ENCODE measurements around the gene PIGZ. TPM values are rescaled to one million over a fixed set of nuclear protein-coding genes. Genes with fewer than 3 reads are reported as not detected.

PIGZ gene
- total RNA-seq, 1 donor, result 4.0 TPM

DNA sequence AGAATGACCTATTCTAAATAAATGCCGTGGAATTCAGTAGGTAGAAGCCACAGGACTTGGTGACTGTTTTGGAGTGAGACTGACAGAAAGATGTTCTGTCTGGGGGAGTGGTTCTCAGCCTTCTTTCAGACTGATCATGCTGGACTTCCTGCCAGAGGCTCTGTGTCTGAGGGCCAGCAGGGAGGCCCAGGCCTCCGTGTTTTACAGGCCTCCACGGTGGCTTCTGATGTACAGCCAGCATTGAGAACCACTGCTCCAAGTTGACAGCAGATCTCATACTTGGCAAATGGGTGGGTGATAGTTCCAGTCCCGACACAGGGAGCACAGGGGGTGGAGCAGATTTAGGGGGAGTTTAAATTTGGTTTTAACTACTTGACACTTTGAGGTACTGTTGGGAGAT is 6.7 kb upstream of the PIGZ start:
- Histone ChIP-seq H3K79me2 (ENCODE audit: insufficient read depth, low read length) (no peaks in the 10 kb centered on the region), H2AFZ (ENCODE audit: low read length) (no peak overlapping the region), H3K27me3 (ENCODE audit: insufficient read depth, low read length) (no peaks in the 10 kb centered on the region), H3K9me3 (ENCODE audit: low read depth, low read length) (no peaks in the 10 kb centered on the region), H3K4me2 (ENCODE audit: insufficient read depth, low read length) (no peak overlapping the region), H3K4me3 (ENCODE audit: insufficient read depth, low read length) (no peak overlapping the region), H4K20me1 (ENCODE audit: insufficient read depth, low read length) (no peaks in the 10 kb centered on the region), H3K36me3 (ENCODE audit: insufficient read depth, low read length) (no peaks in the 10 kb centered on the region), H3K4me1 (ENCODE audit: insufficient read depth, low read length) (peaks cover 14% of the 10 kb centered on the region), H3K27ac (ENCODE audit: low read depth, low read length) (no peak overlapping the region)
- DNase-seq (ENCODE audit: insufficient read length, low spot score, missing footprints), result no peak
- TF ChIP-seq CTCF (IDR thresholded peaks at IDR 0.05; ENCODE audit: extremely low read depth, low read depth, low read length), result no peak

- H3K4me3 ChIP-seq (ENCODE audit: insufficient read depth, low read length), result no peak overlapping the region
- H3K27me3 ChIP-seq (ENCODE audit: insufficient read depth, low read length), result no peaks in the 10 kb centered on the region
- H3K36me3 ChIP-seq (ENCODE audit: insufficient read depth, low read length), result no peaks in the 10 kb centered on the region
- TF ChIP-seq CTCF (IDR thresholded peaks at IDR 0.05; ENCODE audit: extremely low read depth, low read depth, low read length), result no peak
- H3K4me2 ChIP-seq (ENCODE audit: insufficient read depth, low read length), result no peak overlapping the region
- H2AFZ ChIP-seq (ENCODE audit: low read length), result no peak overlapping the region
- peaks cover 12% of the 10 kb centered on the region for H3K4me1 ChIP-seq (ENCODE audit: insufficient read depth, low read length)
- no peak overlapping the region for H3K27ac ChIP-seq (ENCODE audit: low read depth, low read length)
- no peaks in the 10 kb centered on the region for H3K79me2 ChIP-seq (ENCODE audit: insufficient read depth, low read length)
- H3K9me3 ChIP-seq (ENCODE audit: low read depth, low read length), result no peaks in the 10 kb centered on the region
- no peaks in the 10 kb centered on the region for H4K20me1 ChIP-seq (ENCODE audit: insufficient read depth, low read length)
- DNase-seq (ENCODE audit: insufficient read length, low spot score, missing footprints), result no peak
These were observed 6.0 kb upstream of the PIGZ start for GRCh38 chr3:196974661-196975060.

DNA sequence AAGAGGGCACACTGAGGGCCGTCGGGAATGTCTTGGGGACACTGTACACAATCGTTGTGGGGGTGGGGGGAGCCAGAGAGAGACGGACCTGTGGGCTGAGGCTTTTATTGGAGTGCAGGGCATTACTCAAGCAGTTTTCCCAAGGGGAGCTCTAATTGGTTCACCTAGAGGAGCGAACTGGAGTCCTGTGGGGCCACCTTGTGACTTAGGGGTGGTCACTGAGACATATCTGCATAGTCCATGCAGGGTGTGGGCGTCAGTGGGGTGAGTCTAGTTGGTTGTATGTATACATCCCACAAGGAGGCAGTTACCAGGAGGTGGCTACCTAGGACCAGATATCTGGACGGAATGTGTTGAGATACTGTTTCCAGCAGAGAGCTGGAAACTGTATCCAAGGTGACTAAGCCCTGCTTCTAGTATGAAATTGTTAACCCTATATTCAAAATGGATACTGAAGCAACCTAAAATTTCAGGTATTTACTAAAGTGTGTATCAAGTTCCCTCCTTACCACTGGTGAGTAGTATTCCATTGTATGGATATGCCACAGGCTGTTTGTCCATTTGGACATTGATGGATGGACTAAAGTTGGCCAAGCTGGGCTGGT is 2.6 kb upstream of the PIGZ start:
- H2AFZ ChIP-seq (ENCODE audit: low read length), result no peak overlapping the region
- no peak overlapping the region for H3K4me2 ChIP-seq (ENCODE audit: insufficient read depth, low read length)
- peak; percentile 43 for DNase-seq (ENCODE audit: insufficient read length, low spot score, missing footprints)
- no peaks in the 10 kb centered on the region for H3K27me3 ChIP-seq (ENCODE audit: insufficient read depth, low read length)
- no peak for TF ChIP-seq CTCF (IDR thresholded peaks at IDR 0.05; ENCODE audit: extremely low read depth, low read depth, low read length)
- H3K79me2 ChIP-seq (ENCODE audit: insufficient read depth, low read length), result no peaks in the 10 kb centered on the region
- no peak overlapping the region for H3K27ac ChIP-seq (ENCODE audit: low read depth, low read length)
- no peaks in the 10 kb centered on the region for H3K36me3 ChIP-seq (ENCODE audit: insufficient read depth, low read length)
- H3K4me3 ChIP-seq (ENCODE audit: insufficient read depth, low read length), result no peak overlapping the region
- H4K20me1 ChIP-seq (ENCODE audit: insufficient read depth, low read length), result no peaks in the 10 kb centered on the region
- H3K9me3 ChIP-seq (ENCODE audit: low read depth, low read length), result no peaks in the 10 kb centered on the region
- peaks cover 11% of the 10 kb centered on the region for H3K4me1 ChIP-seq (ENCODE audit: insufficient read depth, low read length)

DNA sequence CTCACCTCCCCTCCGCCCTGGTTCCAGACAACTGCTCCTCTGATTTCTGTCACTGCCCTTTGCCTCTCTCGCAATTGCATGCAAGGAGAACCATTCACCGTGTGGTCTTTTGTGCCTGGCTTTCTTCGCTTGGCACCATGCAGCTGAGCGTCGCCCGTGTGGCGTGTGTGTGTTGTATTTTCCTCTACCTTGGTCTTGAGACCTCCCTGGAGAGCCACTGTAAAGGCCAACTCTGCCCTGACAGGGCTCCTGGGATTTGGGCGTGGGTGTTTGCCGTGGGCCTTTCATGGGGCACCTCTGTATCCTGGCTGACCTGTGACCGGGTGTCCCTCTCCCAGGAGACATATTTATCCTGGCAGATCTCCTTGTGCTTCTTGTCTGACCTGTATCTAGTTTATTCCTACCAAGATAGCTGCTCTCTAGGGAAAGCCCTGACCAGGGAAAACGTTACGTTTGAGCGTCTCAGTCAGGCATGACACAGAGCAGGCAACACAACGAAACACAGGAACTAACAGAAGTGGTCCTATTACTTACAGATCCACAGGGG is 2.0 kb upstream of the PIGZ start:
- H3K36me3 ChIP-seq (ENCODE audit: insufficient read depth, low read length), result no peaks in the 10 kb centered on the region
- no peak for TF ChIP-seq CTCF (IDR thresholded peaks at IDR 0.05; ENCODE audit: extremely low read depth, low read depth, low read length)
- no peaks in the 10 kb centered on the region for H3K27me3 ChIP-seq (ENCODE audit: insufficient read depth, low read length)
- H3K4me1 ChIP-seq (ENCODE audit: insufficient read depth, low read length), result peaks cover 11% of the 10 kb centered on the region
- H3K79me2 ChIP-seq (ENCODE audit: insufficient read depth, low read length), result no peaks in the 10 kb centered on the region
- H4K20me1 ChIP-seq (ENCODE audit: insufficient read depth, low read length), result no peaks in the 10 kb centered on the region
- no peak overlapping the region for H3K27ac ChIP-seq (ENCODE audit: low read depth, low read length)
- DNase-seq (ENCODE audit: insufficient read length, low spot score, missing footprints), result no peak
- no peak overlapping the region for H3K4me3 ChIP-seq (ENCODE audit: insufficient read depth, low read length)
- H3K4me2 ChIP-seq (ENCODE audit: insufficient read depth, low read length), result no peak overlapping the region
- no peak overlapping the region for H2AFZ ChIP-seq (ENCODE audit: low read length)
- no peaks in the 10 kb centered on the region for H3K9me3 ChIP-seq (ENCODE audit: low read depth, low read length)
